MCF 10A (cell line): ENCODE results near the gene LEPR. TPM values are rescaled to one million over a fixed set of nuclear protein-coding genes. Genes with fewer than 3 reads are reported as not detected.

ENCODE experiments used
- BruUV-seq: library from RNA; stranded (reverse); fragments of 400-500 nt; replicated peaks from 2 replicates; lab custom pipeline; 2021; lab: Mats Ljungman, UMichigan
- CTCF ChIA-PET: fragments of 300-600 bp; sonication (Branson Sonifier 250); formaldehyde crosslinking; extraction: SDS; loops from one replicate; lab custom pipeline; 2021; ENCODE audit warnings: antibody characterized with exemption, inconsistent platforms; lab: Yijun Ruan, JAX
- POLR2A ChIA-PET: fragments of 300-600, 350-650 bp; sonication (Branson Sonifier 250); formaldehyde crosslinking; extraction: SDS; loops from one replicate; lab custom pipeline; 2020; ENCODE audit warnings: antibody characterized with exemption, inconsistent platforms; lab: Yijun Ruan, JAX
- DNase-seq: peaks from one replicate; pipeline ENCODE4 v3.0.0-alpha.2; 2018; ENCODE audit not compliant: unreplicated experiment
- H3K27ac Mint-ChIP-seq: one replicate; pipeline ENCODE4 v1.8.0; 2022; ENCODE audit warnings: mild to moderate bottlenecking, low read depth, mixed read lengths; ENCODE audit not compliant: unreplicated experiment
- H3K27me3 Mint-ChIP-seq: one replicate; pipeline ENCODE4 v1.8.0; 2022; ENCODE audit warnings: mixed read lengths; ENCODE audit not compliant: insufficient read depth, unreplicated experiment
- H3K36me3 Mint-ChIP-seq: one replicate; pipeline ENCODE4 v1.8.0; 2022; ENCODE audit warnings: mild to moderate bottlenecking, moderate library complexity, mixed read lengths; ENCODE audit not compliant: insufficient read depth, unreplicated experiment
- H3K4me1 Mint-ChIP-seq: one replicate; pipeline ENCODE4 v1.8.0; 2022; ENCODE audit warnings: mixed read lengths; ENCODE audit not compliant: insufficient read depth, unreplicated experiment
- H3K4me3 Mint-ChIP-seq: one replicate; pipeline ENCODE4 v1.8.0; 2022; ENCODE audit warnings: mild to moderate bottlenecking, moderate library complexity, mixed read lengths; ENCODE audit not compliant: unreplicated experiment
- H3K9me3 Mint-ChIP-seq: one replicate; pipeline ENCODE4 v1.8.0; 2022; ENCODE audit warnings: mixed read lengths; ENCODE audit not compliant: unreplicated experiment
- intact Hi-C: fragments of 100-400 bp; cut with micrococcal nuclease; formaldehyde crosslinking; loops from 2 replicates; pipeline ENCODE4 v1.14.1; 2022
- total RNA-seq: library from RNA; stranded (reverse); gene quantifications from 2 replicates; pipeline ENCODE4 v1.2.3, GENCODE V29; 2022
- TF ChIP-seq, protein P1 (sequence below): fragments of 200-600 bp; IDR thresholded peaks from one replicate; pipeline ENCODE4 v1.8.0; 2022; ENCODE audit warnings: antibody characterized with exemption, mild to moderate bottlenecking; ENCODE audit not compliant: unreplicated experiment

LEPR gene
- total RNA-seq, 1 experiment from 2014 or later, result 16.6 TPM

DNA sequence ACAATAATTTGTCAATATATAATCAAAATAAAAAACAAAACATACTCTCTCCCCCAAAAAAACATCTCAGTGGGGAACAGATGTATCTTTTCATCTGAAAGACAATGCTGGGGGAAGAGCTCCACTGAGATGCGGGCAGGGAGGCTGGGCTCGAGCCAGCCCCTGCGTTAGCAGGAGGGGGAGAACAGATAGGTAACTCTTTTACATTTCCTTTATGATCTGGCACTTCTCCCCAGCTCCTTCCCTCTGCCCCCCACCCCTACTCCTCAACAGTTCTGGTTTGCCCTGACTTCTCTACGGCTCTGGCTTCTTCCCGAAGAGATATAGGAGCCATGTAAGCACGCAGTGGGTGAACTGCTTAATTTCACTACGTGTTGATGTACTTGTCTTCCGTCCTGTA, 12.4 kb downstream of the LEPR start:
- no peaks in the 10 kb centered on the region for H3K27me3 Mint-ChIP-seq
- H3K27ac Mint-ChIP-seq, result peak overlapping the region; percentile 59
- no peak overlapping the region for H3K4me3 Mint-ChIP-seq
- POLR2A ChIA-PET, result interaction anchor here (11.4 kb wide), 1 partner anchor 12 kb away, joined by 144 read pairs; the partner anchor contains the start of genes LEPR and LEPROT
- no peak for DNase-seq
- H3K4me1 Mint-ChIP-seq, result peaks cover 41% of the 10 kb centered on the region
- intact Hi-C loops, result loop anchor here (5.0 to 10.0 kb wide), 2 partner anchors 192 to 196 kb away; no protein-coding TSS in a partner anchor
- no TSS peak for BruUV-seq
- TF ChIP-seq, protein P1, sequence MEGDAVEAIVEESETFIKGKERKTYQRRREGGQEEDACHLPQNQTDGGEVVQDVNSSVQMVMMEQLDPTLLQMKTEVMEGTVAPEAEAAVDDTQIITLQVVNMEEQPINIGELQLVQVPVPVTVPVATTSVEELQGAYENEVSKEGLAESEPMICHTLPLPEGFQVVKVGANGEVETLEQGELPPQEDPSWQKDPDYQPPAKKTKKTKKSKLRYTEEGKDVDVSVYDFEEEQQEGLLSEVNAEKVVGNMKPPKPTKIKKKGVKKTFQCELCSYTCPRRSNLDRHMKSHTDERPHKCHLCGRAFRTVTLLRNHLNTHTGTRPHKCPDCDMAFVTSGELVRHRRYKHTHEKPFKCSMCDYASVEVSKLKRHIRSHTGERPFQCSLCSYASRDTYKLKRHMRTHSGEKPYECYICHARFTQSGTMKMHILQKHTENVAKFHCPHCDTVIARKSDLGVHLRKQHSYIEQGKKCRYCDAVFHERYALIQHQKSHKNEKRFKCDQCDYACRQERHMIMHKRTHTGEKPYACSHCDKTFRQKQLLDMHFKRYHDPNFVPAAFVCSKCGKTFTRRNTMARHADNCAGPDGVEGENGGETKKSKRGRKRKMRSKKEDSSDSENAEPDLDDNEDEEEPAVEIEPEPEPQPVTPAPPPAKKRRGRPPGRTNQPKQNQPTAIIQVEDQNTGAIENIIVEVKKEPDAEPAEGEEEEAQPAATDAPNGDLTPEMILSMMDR, result no peak
- CTCF ChIA-PET, result interaction anchor here (0.7 to 1.4 kb wide), 2 partner anchors 26 to 1323 kb away, joined by 4 read pairs; no protein-coding TSS in a partner anchor
- H3K36me3 Mint-ChIP-seq, result peaks cover 85% of the 10 kb centered on the region
- no peaks in the 10 kb centered on the region for H3K9me3 Mint-ChIP-seq

DNA sequence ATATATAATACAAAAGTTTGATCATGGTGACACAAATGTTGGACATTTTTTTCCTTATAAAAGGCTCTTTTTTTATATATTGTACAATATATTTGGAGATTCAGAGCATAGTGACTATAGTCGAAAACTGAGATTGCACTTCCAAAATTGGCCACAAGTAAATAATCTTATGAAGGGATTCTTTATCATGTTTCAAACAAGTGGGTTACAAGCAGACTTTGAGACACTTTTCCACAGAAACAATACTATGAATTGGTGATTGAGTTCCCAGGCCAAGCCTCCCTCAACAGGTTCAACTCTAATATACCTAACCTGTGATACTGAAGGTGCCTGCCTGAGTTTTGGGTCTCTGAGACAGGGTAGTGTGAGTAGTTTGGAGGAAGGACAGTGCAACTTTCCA, 13.8 kb downstream of the LEPR start:
- Mint-ChIP-seq H3K27me3 (no peaks in the 10 kb centered on the region), H3K4me3 (no peak overlapping the region), H3K4me1 (peaks cover 36% of the 10 kb centered on the region), H3K27ac (no peak overlapping the region), H3K36me3 (peaks cover 79% of the 10 kb centered on the region), H3K9me3 (no peaks in the 10 kb centered on the region)
- DNase-seq, result no peak
- TF ChIP-seq, protein P1, result no peak
- POLR2A ChIA-PET, result interaction anchor here (11.4 kb wide), 1 partner anchor 14 kb away, joined by 144 read pairs; the partner anchor contains the start of genes LEPR and LEPROT
- BruUV-seq, result no TSS peak
- intact Hi-C loops, result loop anchor here (5.0 to 10.0 kb wide), 2 partner anchors 191 to 197 kb away; no protein-coding TSS in a partner anchor
- CTCF ChIA-PET, result interaction anchor here (1.4 to 5.4 kb wide), 2 partner anchors 25 to 253 kb away, joined by 4 to 46 read pairs; no protein-coding TSS in a partner anchor

DNA sequence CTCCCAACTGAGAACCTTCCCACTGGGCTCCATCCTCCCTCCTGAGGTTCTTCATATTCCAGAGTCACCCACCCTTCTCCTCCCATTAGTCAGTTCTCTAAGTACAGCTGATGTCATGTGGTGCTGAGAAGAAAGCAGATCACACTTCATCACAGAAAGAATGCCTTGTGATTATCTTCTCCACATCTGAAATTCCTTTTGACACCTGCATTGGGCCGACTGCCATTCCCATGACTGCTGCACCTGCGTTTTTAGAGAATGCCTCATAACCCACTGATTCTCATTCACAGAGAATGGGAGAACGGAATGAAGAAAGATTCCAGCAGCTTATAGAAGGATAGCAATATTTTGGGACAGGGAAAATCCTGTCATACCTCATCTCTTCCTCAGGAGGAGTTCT, 14.3 kb downstream of the LEPR start:
- CTCF ChIA-PET, result interaction anchor here (0.9 to 5.4 kb wide), 3 partner anchors 20 to 253 kb away, joined by 4 to 46 read pairs (median 4); no protein-coding TSS in a partner anchor
- H3K9me3 Mint-ChIP-seq, result no peaks in the 10 kb centered on the region
- POLR2A ChIA-PET, result interaction anchor here (0.7 to 11.4 kb wide), 2 partner anchors 14 to 100 kb away, joined by 4 to 144 read pairs; partner anchors contain the start of genes LEPR and LEPROT
- TF ChIP-seq, protein P1, result no peak
- peaks cover 31% of the 10 kb centered on the region for H3K4me1 Mint-ChIP-seq
- H3K4me3 Mint-ChIP-seq, result no peak overlapping the region
- no peak overlapping the region for H3K27ac Mint-ChIP-seq
- no peaks in the 10 kb centered on the region for H3K27me3 Mint-ChIP-seq
- BruUV-seq, result no TSS peak
- peaks cover 74% of the 10 kb centered on the region for H3K36me3 Mint-ChIP-seq
- intact Hi-C loops, result loop anchor here (5.0 to 10.0 kb wide), 2 partner anchors 190 to 197 kb away; no protein-coding TSS in a partner anchor
- DNase-seq, result no peak

GRCh38 chr1:65435987-65436386, 15.5 kb downstream of the LEPR start:
- ChIA-PET POLR2A (interaction anchor here (1.1 to 11.4 kb wide), 3 partner anchors 10 to 15 kb away, joined by 3 to 144 read pairs (median 5); partner anchors contain the start of genes LEPR and LEPROT), CTCF (interaction anchor here (0.9 to 5.4 kb wide), 4 partner anchors 13 to 252 kb away, joined by 3 to 46 read pairs (median 4); no protein-coding TSS in a partner anchor)
- H3K27me3 Mint-ChIP-seq, result no peaks in the 10 kb centered on the region
- H3K4me1 Mint-ChIP-seq, result peaks cover 26% of the 10 kb centered on the region
- DNase-seq, result no peak
- no peak overlapping the region for H3K4me3 Mint-ChIP-seq
- intact Hi-C loops, result loop anchor here (10.0 kb wide), 1 partner anchor 189 kb away; no protein-coding TSS in a partner anchor
- peak overlapping the region; percentile 46 for H3K27ac Mint-ChIP-seq
- H3K9me3 Mint-ChIP-seq, result no peaks in the 10 kb centered on the region
- TF ChIP-seq, protein P1, result no peak
- BruUV-seq, result no TSS peak
- H3K36me3 Mint-ChIP-seq, result peaks cover 66% of the 10 kb centered on the region
